Measurements from ENCODE around the gene DRGX. TPM values are rescaled to one million over a fixed set of nuclear protein-coding genes. Genes with fewer than 3 reads are reported as not detected.

The DRGX gene
- total RNA-seq, 8 experiments from 2014 or later: 0.04 to 0.47 (median 0.31) TPM; not detected in 4

- 20 to 95% (median 55%) methylated on average over 1 to 4 of the region's 4 CpGs; no CpG with 5 or more reads in 3 of the 10 experiments for WGBS, 10 experiments
- Histone ChIP-seq H3K4me3 (no peak overlapping the region), H3K27ac (no peak overlapping the region), H3K4me1 (replicated peaks in 1 of 2) (no peaks in the 10 kb centered on the region)
- in situ Hi-C loops (cut with MboI; ENCODE audit: low pct_unique_long_range_greater_than_20kb in 2 of 9, low sequenced_read_pairs in 9 of 9, unreplicated experiment in 9 of 9): no loop called here
- ATAC-seq (replicated peaks in 6 of 8): no peak
Measured at GRCh38 chr10:49332333-49332732, 63.6 kb downstream of the DRGX start.

GRCh38 chr10:49331431-49331830 lies 64.5 kb downstream of the DRGX start:
- Histone ChIP-seq H3K4me1 (replicated peaks in 1 of 2) (no peaks in the 10 kb centered on the region), H3K27ac (no peak overlapping the region), H3K4me3 (no peak overlapping the region)
- ATAC-seq (replicated peaks in 6 of 8): no peak
- in situ Hi-C loops (cut with MboI; ENCODE audit: low pct_unique_long_range_greater_than_20kb in 2 of 9, low sequenced_read_pairs in 9 of 9, unreplicated experiment in 9 of 9): no loop called here
- WGBS, 10 experiments: 0 to 92% (median 20%) methylated on average over 1 to 2 of the region's 3 CpGs; no CpG with 5 or more reads in 3 of the 10 experiments

- no peak overlapping the region for H3K27ac ChIP-seq
- 20 to 100% (median 67%) methylated on average over 1 to 4 of the region's 5 CpGs; no CpG with 5 or more reads in 4 of the 10 experiments for WGBS, 10 experiments
- no peak overlapping the region for H3K4me3 ChIP-seq
- no peak for ATAC-seq (replicated peaks in 6 of 8)
- H3K4me1 ChIP-seq (replicated peaks in 1 of 2): no peaks in the 10 kb centered on the region
- in situ Hi-C loops (cut with MboI; ENCODE audit: low pct_unique_long_range_greater_than_20kb in 2 of 9, low sequenced_read_pairs in 9 of 9, unreplicated experiment in 9 of 9): no loop called here
Measured at GRCh38 chr10:49330127-49330665, 65.7 kb downstream of the DRGX start.

GRCh38 chr10:49329146-49329505 lies 66.8 kb downstream of the DRGX start:
- ATAC-seq (replicated peaks in 6 of 8): no peak
- no peak overlapping the region for H3K27ac ChIP-seq
- WGBS, 10 experiments: 40 to 93% (median 77%) methylated on average over 1 to 4 of the region's 4 CpGs; no CpG with 5 or more reads in 3 of the 10 experiments
- in situ Hi-C loops (cut with MboI; ENCODE audit: low pct_unique_long_range_greater_than_20kb in 2 of 9, low sequenced_read_pairs in 9 of 9, unreplicated experiment in 9 of 9): no loop called here
- no peak overlapping the region for H3K4me3 ChIP-seq
- H3K4me1 ChIP-seq (replicated peaks in 1 of 2): no peaks in the 10 kb centered on the region

GRCh38 chr10:49328401-49329145 lies 67.3 kb downstream of the DRGX start:
- Histone ChIP-seq H3K27ac (no peak overlapping the region), H3K4me1 (replicated peaks in 1 of 2) (no peaks in the 10 kb centered on the region), H3K4me3 (no peak overlapping the region)
- 30 to 100% (median 61%) methylated on average over 2 to 7 of the region's 9 CpGs; no CpG with 5 or more reads in 1 of the 10 experiments for WGBS, 10 experiments
- in situ Hi-C loops (cut with MboI; ENCODE audit: low pct_unique_long_range_greater_than_20kb in 2 of 9, low sequenced_read_pairs in 9 of 9, unreplicated experiment in 9 of 9): no loop called here
- ATAC-seq (replicated peaks in 6 of 8): no peak

- in situ Hi-C loops (cut with MboI; ENCODE audit: low pct_unique_long_range_greater_than_20kb in 2 of 9, low sequenced_read_pairs in 9 of 9, unreplicated experiment in 9 of 9): no loop called here
- ATAC-seq (replicated peaks in 6 of 8): no peak
- H3K4me1 ChIP-seq (replicated peaks in 1 of 2): no peaks in the 10 kb centered on the region
- WGBS, 10 experiments: 17 to 83% (median 64%) methylated on average over 1 to 3 of the region's 8 CpGs; no CpG with 5 or more reads in 2 of the 10 experiments
- H3K4me3 ChIP-seq: no peak overlapping the region
- no peak overlapping the region for H3K27ac ChIP-seq
Measured at GRCh38 chr10:49327036-49327813, 68.7 kb downstream of the DRGX start.

GRCh38 chr10:49325916-49326783 lies 69.7 kb downstream of the DRGX start:
- Histone ChIP-seq H3K4me1 (replicated peaks in 1 of 2) (no peaks in the 10 kb centered on the region), H3K27ac (no peak overlapping the region), H3K4me3 (no peak overlapping the region)
- in situ Hi-C loops (cut with MboI; ENCODE audit: low pct_unique_long_range_greater_than_20kb in 2 of 9, low sequenced_read_pairs in 9 of 9, unreplicated experiment in 9 of 9): no loop called here
- whole genome bisulfite sequencing, 10 experiments: 70 to 81% (median 77%) methylated on average over 2 to 15 of the region's 48 CpGs; no CpG with 5 or more reads in 6 of the 10 experiments
- ATAC-seq (replicated peaks in 6 of 8): no peak

- no peak overlapping the region for H3K27ac ChIP-seq
- no peak for ATAC-seq (replicated peaks in 6 of 8)
- in situ Hi-C loops (cut with MboI; ENCODE audit: low pct_unique_long_range_greater_than_20kb in 2 of 9, low sequenced_read_pairs in 9 of 9, unreplicated experiment in 9 of 9): no loop called here
- no peak overlapping the region for H3K4me3 ChIP-seq
- WGBS, 10 experiments: 0 to 100% (median 60%) methylated on average over 1 to 5 of the region's 20 CpGs; no CpG with 5 or more reads in 3 of the 10 experiments
- H3K4me1 ChIP-seq (replicated peaks in 1 of 2): no peaks in the 10 kb centered on the region
Measured at GRCh38 chr10:49325131-49325915, 70.6 kb downstream of the DRGX start.

- Histone ChIP-seq H3K27ac (no peak overlapping the region), H3K4me1 (replicated peaks in 1 of 2) (no peaks in the 10 kb centered on the region), H3K4me3 (no peak overlapping the region)
- in situ Hi-C loops (cut with MboI; ENCODE audit: low pct_unique_long_range_greater_than_20kb in 2 of 9, low sequenced_read_pairs in 9 of 9, unreplicated experiment in 9 of 9): no loop called here
- 41 to 71% (median 56%) methylated on average over 1 to 4 of the region's 4 CpGs; no CpG with 5 or more reads in 3 of the 10 experiments for WGBS, 10 experiments
- peak in 1 of 8 experiments; percentile 25 for ATAC-seq (replicated peaks in 6 of 8)
Measured at GRCh38 chr10:49324711-49325110, 71.2 kb downstream of the DRGX start.

GRCh38 chr10:49323896-49324270 lies 72.0 kb downstream of the DRGX start:
- ATAC-seq (replicated peaks in 6 of 8): no peak
- Histone ChIP-seq H3K27ac (no peak overlapping the region), H3K4me3 (no peak overlapping the region), H3K4me1 (replicated peaks in 1 of 2) (no peaks in the 10 kb centered on the region)
- in situ Hi-C loops (cut with MboI; ENCODE audit: low pct_unique_long_range_greater_than_20kb in 2 of 9, low sequenced_read_pairs in 9 of 9, unreplicated experiment in 9 of 9): no loop called here
- 37 to 87% (median 72%) methylated on average over 1 to 7 of the region's 9 CpGs; no CpG with 5 or more reads in 3 of the 10 experiments for WGBS, 10 experiments

- H3K27ac ChIP-seq: no peak overlapping the region
- in situ Hi-C loops (cut with MboI; ENCODE audit: low pct_unique_long_range_greater_than_20kb in 2 of 9, low sequenced_read_pairs in 9 of 9, unreplicated experiment in 9 of 9): no loop called here
- H3K4me3 ChIP-seq: no peak overlapping the region
- no peak for ATAC-seq (replicated peaks in 6 of 8)
- 36 to 80% (median 52%) methylated on average over 1 to 5 of the region's 7 CpGs; no CpG with 5 or more reads in 6 of the 10 experiments for WGBS, 10 experiments
- no peaks in the 10 kb centered on the region for H3K4me1 ChIP-seq (replicated peaks in 1 of 2)
Measured at GRCh38 chr10:49323171-49323895, 72.6 kb downstream of the DRGX start.

Measured in motor neuron (in vitro differentiated cells).